GM23248 (cell line): ENCODE results near the gene ACD. TPM values are rescaled to one million over a fixed set of nuclear protein-coding genes. Genes with fewer than 3 reads are reported as not detected.

ENCODE experiments used
- DNase-seq: peaks from one replicate; pipeline ENCODE4 v3.0.0-alpha.2; 2015
- H2AFZ ChIP-seq: fragments of 200-600 bp; sonication (generic); 2 replicates; pipeline ENCODE4 v1.6.1; 2016; ENCODE audit warnings: antibody characterized with exemption
- H3F3A ChIP-seq: fragments of 200-600 bp; sonication (generic); 2 replicates; pipeline ENCODE4 v1.6.1; 2016; ENCODE audit warnings: mild to moderate bottlenecking, antibody characterized with exemption, mixed run types; ENCODE audit not compliant: insufficient read depth
- H3K27ac ChIP-seq: fragments of 200-600 bp; sonication (generic); 2 replicates; pipeline ENCODE4 v1.5.1; 2016; ENCODE audit warnings: mild to moderate bottlenecking
- H3K27me3 ChIP-seq: fragments of 200-600 bp; sonication (generic); replicated peaks from 2 replicates; pipeline ENCODE4 v1.6.1; 2016; ENCODE audit warnings: mild to moderate bottlenecking; ENCODE audit not compliant: insufficient read depth
- H3K36me3 ChIP-seq: fragments of 200-600 bp; sonication (generic); 2 replicates; pipeline ENCODE4 v1.6.1; 2016; ENCODE audit warnings: low read depth, mild to moderate bottlenecking
- H3K4me1 ChIP-seq: fragments of 200-600 bp; sonication (generic); 2 replicates; pipeline ENCODE4 v1.6.1; 2016; ENCODE audit warnings: mild to moderate bottlenecking; ENCODE audit not compliant: insufficient read depth
- H3K4me2 ChIP-seq: fragments of 200-600 bp; sonication (generic); one replicate; pipeline ENCODE4 v1.6.1; 2016; ENCODE audit warnings: mild to moderate bottlenecking; ENCODE audit not compliant: unreplicated experiment
- H3K4me3 ChIP-seq: fragments of 200-600 bp; sonication (generic); 2 replicates; pipeline ENCODE4 v1.5.1; 2016; ENCODE audit warnings: mild to moderate bottlenecking
- H3K79me2 ChIP-seq: fragments of 200-600 bp; sonication (generic); 2 replicates; pipeline ENCODE4 v1.6.1; 2016; ENCODE audit warnings: mild to moderate bottlenecking; ENCODE audit not compliant: insufficient read depth
- H3K9ac ChIP-seq: fragments of 200-600 bp; sonication (generic); 2 replicates; pipeline ENCODE4 v1.6.1; 2016; ENCODE audit warnings: mild to moderate bottlenecking
- H3K9me2 ChIP-seq: fragments of 200-600 bp; sonication (generic); 2 replicates; pipeline ENCODE4 v1.6.1; 2016; ENCODE audit warnings: mixed run types, mild to moderate bottlenecking, moderate library complexity; ENCODE audit not compliant: insufficient read depth
- H3K9me3 ChIP-seq: fragments of 200-600 bp; sonication (generic); one replicate; pipeline ENCODE4 v1.6.1; 2017; ENCODE audit warnings: low read depth
- H4K20me1 ChIP-seq: fragments of 200-600 bp; sonication (generic); 2 replicates; pipeline ENCODE4 v1.6.0; 2016; ENCODE audit not compliant: insufficient read depth
- EZH2 ChIP-seq: fragments of 200-600 bp; sonication (generic); IDR thresholded peaks from 2 replicates; pipeline ENCODE4 v1.6.1; 2018; ENCODE audit warnings: antibody characterized with exemption, mild to moderate bottlenecking; ENCODE audit not compliant: insufficient read depth, poor library complexity, severe bottlenecking
- EZH2phosphoT487 ChIP-seq: fragments of 200-600 bp; sonication (generic); IDR thresholded peaks from 2 replicates; pipeline ENCODE4 v1.6.1; 2018; ENCODE audit warnings: antibody characterized with exemption, moderate library complexity, mild to moderate bottlenecking, low read depth; ENCODE audit not compliant: insufficient read depth
- WGBS, 2 experiments: methylation state at CpG; one replicate each; pipeline ENCODE4 v1.1.6; 2015 to 2017; ENCODE audit warnings: low lambda C conversion rate in 2 of 2, low coverage in 1 of 2; ENCODE audit errors: missing lambda C conversion rate in 2 of 2; 5-methylcytosine and 5-hydroxymethylcytosine counted together
- in situ Hi-C: fragments of 300-500 bp; cut with MboI; formaldehyde crosslinking; loops from 2 replicates; pipeline ENCODE4 v1.15.0; 2020
- polyA plus RNA-seq: library from polyadenylated mRNA; unstranded; fragments of >200 nt; fragmentation: Nextera tagmentation; extraction: Ambion mirVana; gene quantifications from 2 replicates; pipeline ENCODE4 v1.2.1, GENCODE V29; 2016
- total RNA-seq: library from RNA; depleted of rRNA; stranded (reverse); fragments of >200 nt; shearing (Covaris generic); gene quantifications from 2 replicates; pipeline ENCODE4 v1.2.3, GENCODE V29; 2014; rRNA removed

ACD gene
- total and polyA plus RNA-seq, 2 experiments from 2014 or later: 24.0 to 25.8 TPM

DNA sequence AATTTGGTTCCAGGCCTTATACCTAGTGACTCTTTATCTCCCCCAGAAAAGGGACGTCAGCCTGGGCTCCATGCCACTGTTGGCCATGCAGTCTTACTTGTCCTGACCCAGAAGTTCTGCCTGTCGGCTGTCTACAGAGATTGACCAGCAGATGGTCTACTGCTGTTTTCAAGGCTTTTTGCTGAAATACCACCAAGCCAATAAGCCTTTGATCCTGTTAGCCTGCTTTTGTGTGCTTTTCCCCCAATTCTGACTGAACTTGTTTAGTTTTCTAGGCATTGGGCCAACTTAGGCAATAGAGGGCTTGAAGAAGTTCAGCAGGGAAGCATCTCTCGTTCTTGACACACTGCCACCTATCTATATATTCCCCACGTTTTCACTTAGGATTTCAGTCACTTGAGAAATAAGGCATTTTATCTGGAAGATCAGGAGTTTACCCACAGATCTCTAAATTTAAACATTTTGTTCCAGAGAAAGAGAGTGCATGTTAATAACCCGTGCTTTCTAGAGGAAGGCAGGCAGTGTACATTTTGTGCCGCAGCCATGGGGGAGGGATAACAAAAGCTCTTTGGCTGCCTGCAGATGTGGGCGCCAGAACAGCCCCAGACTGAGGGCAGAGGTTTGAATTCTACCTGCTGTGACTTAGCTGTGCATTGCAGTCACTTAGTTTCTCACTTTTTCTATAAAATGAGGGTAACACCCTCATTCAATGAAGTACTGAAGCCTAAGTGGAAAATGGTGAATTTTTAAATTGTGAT lies 27.5 kb downstream of the ACD start:
- Histone ChIP-seq H3K4me2 (no peak overlapping the region), H3K4me1 (no peaks in the 10 kb centered on the region), H4K20me1 (no peaks in the 10 kb centered on the region), H3K4me3 (no peak overlapping the region), H3K9me3 (no peaks in the 10 kb centered on the region), H3K27me3 (no peaks in the 10 kb centered on the region), H3K36me3 (peaks cover 9% of the 10 kb centered on the region), H3K79me2 (no peaks in the 10 kb centered on the region), H3K9ac (no peak overlapping the region), H2AFZ (no peak overlapping the region), H3K9me2 (no peaks in the 10 kb centered on the region), H3F3A (no peaks in the 10 kb centered on the region), H3K27ac (no peak overlapping the region)
- WGBS, 2 experiments: 69 to 70% methylated on average over 7 of the region's 7 CpGs
- TF ChIP-seq EZH2phosphoT487 (no peak), EZH2 (no peak)
- in situ Hi-C loops: no loop called here
- DNase-seq: no peak

DNA sequence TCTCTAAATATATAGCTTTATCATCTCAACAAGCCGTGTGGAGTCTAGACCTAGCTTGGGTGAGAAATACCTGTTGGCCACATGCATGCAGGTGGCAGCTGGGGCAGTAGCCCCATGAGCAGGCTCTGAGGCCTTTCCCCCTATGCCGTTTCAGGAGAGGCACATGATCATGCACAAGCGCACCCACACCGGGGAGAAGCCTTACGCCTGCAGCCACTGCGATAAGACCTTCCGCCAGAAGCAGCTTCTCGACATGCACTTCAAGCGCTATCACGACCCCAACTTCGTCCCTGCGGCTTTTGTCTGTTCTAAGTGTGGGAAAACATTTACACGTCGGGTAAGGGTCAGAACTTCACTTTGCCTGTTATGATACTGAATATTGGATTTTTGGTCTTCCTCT lies 31.8 kb downstream of the ACD start:
- DNase-seq: no peak
- no peaks in the 10 kb centered on the region for H3K27me3 ChIP-seq
- 94 to 96% methylated on average over 14 of the region's 14 CpGs for WGBS, 2 experiments

DNA sequence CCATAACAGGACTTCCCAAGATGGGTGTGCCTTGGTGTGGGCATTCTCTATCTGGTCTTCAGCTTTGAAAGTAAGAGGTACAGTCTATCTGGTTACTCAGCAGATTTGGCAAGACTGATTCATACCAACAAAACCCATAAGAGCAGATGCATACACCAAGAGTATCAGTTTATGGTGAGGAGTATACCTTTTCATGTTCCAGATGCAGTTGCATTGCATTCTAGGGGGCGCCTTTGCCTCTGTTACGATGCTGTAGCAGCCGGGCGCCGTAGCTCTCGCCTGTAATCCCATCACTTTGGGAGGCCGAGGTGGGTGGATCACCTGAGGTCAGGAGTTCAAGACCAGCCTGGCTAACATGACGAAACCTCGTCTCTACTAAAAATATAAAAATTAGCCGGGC lies 46.3 kb downstream of the ACD start:
- TF ChIP-seq EZH2 (no peak), EZH2phosphoT487 (no peak)
- DNase-seq: no peak
- H3K79me2 ChIP-seq: peaks cover 31% of the 10 kb centered on the region
- no peak overlapping the region for H3K9ac ChIP-seq
- H3K4me2 ChIP-seq: no peak overlapping the region
- in situ Hi-C loops: no loop called here
- no peak overlapping the region for H3K27ac ChIP-seq
- H3K36me3 ChIP-seq: peaks cover 22% of the 10 kb centered on the region; the same call in 1 of the 2 replicates
- no peaks in the 10 kb centered on the region for H3K9me2 ChIP-seq
- no peaks in the 10 kb centered on the region for H3K4me1 ChIP-seq
- no peaks in the 10 kb centered on the region for H3K27me3 ChIP-seq
- H3K9me3 ChIP-seq: no peaks in the 10 kb centered on the region
- H3F3A ChIP-seq: no peaks in the 10 kb centered on the region
- H4K20me1 ChIP-seq: no peaks in the 10 kb centered on the region
- H2AFZ ChIP-seq: no peak overlapping the region
- 96 to 97% methylated on average over 10 of the region's 10 CpGs for WGBS, 2 experiments
- H3K4me3 ChIP-seq: no peak overlapping the region

More for the DNA sequence above, 31.8 kb downstream of the ACD start:
- Histone ChIP-seq H3K4me3 (no peak overlapping the region), H2AFZ (no peak overlapping the region), H3K4me2 (no peak overlapping the region), H3F3A (no peaks in the 10 kb centered on the region), H4K20me1 (no peaks in the 10 kb centered on the region), H3K9me3 (no peaks in the 10 kb centered on the region), H3K9me2 (no peaks in the 10 kb centered on the region), H3K27ac (no peak overlapping the region), H3K79me2 (no peaks in the 10 kb centered on the region), H3K4me1 (no peaks in the 10 kb centered on the region), H3K36me3 (peaks cover 8% of the 10 kb centered on the region), H3K9ac (no peak overlapping the region)
- in situ Hi-C loops: no loop called here
- TF ChIP-seq EZH2phosphoT487 (no peak), EZH2 (no peak)

DNA sequence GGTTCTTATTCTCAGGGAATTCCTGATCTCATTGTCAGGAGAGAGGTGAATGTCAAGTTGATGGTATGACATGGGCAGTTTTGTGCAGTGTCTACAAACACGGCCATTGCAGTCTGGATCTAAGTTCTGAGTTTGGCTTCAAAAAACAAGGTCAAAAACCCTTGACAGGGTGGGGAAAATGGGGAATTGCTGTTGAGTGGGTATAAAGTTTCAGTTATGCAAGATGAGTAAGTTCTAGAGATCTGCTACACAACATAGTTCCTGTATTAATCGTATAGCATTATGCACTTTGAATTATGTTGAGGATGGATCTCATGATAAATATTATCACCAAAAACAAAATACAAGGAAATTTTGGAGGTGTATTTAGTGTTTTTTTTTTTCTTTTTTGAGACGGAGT lies 51.7 kb downstream of the ACD start:
- Histone ChIP-seq H3K9me2 (no peaks in the 10 kb centered on the region), H3K4me2 (no peak overlapping the region), H3K27me3 (no peaks in the 10 kb centered on the region), H2AFZ (no peak overlapping the region), H3K36me3 (peaks cover 19% of the 10 kb centered on the region; the same call in 1 of the 2 replicates), H3K9me3 (no peaks in the 10 kb centered on the region), H3F3A (no peaks in the 10 kb centered on the region), H3K4me3 (no peak overlapping the region), H3K27ac (no peak overlapping the region), H3K4me1 (no peaks in the 10 kb centered on the region), H3K9ac (no peak overlapping the region), H4K20me1 (no peaks in the 10 kb centered on the region), H3K79me2 (peaks cover 83% of the 10 kb centered on the region)
- TF ChIP-seq EZH2phosphoT487 (no peak), EZH2 (no peak)
- DNase-seq: no peak
- in situ Hi-C loops: no loop called here
- WGBS, 2 experiments: 90 to 94% methylated on average over 3 of the region's 3 CpGs

Other genes with a start within 250 kb of the ACD start
- 9.6 and 10.9 TPM in 2 replicates for gene ZDHHC1, start 243.8 kb downstream of the ACD start, total RNA-seq
- 9.2 and 9.6 TPM in 2 replicates for gene ZDHHC1, start 243.8 kb downstream of the ACD start, polyA plus RNA-seq
- gene HSD11B2, start 229.1 kb downstream of the ACD start, total RNA-seq: not detected in 2 replicates
- 0.19 and 0.36 TPM in 2 replicates for gene HSD11B2, start 229.1 kb downstream of the ACD start, polyA plus RNA-seq
- 112 and 166 TPM in 2 replicates for gene ATP6V0D1, start 179.1 kb downstream of the ACD start, total RNA-seq
- 135 and 140 TPM in 2 replicates for gene ATP6V0D1, start 179.1 kb downstream of the ACD start, polyA plus RNA-seq
- gene AGRP, start 176.7 kb downstream of the ACD start, total RNA-seq: not detected in 2 replicates
- not detected in 2 replicates for gene AGRP, start 176.7 kb downstream of the ACD start, polyA plus RNA-seq
- 27.8 and 81.3 TPM in 2 replicates for gene RIPOR1, start 131.4 kb downstream of the ACD start, total RNA-seq
- 91.6 and 95.0 TPM in 2 replicates for gene RIPOR1, start 131.4 kb downstream of the ACD start, polyA plus RNA-seq
- gene CTCF, start 97.7 kb downstream of the ACD start, total RNA-seq: 21.9 and 30.7 TPM in 2 replicates
- gene CTCF, start 97.7 kb downstream of the ACD start, polyA plus RNA-seq: 19.6 and 19.9 TPM in 2 replicates
- gene CARMIL2, start 15.1 kb downstream of the ACD start, total RNA-seq: under 0.01 TPM in 1 of 2 replicates, not detected in the other
- 1.1 and 1.4 TPM in 2 replicates for gene CARMIL2, start 15.1 kb downstream of the ACD start, polyA plus RNA-seq
- gene PARD6A, start 700 bp upstream of the ACD start, total RNA-seq: 0.97 TPM in 1 of 2 replicates, not detected in the other
- 0.58 and 0.70 TPM in 2 replicates for gene PARD6A, start 700 bp upstream of the ACD start, polyA plus RNA-seq
- gene ENKD1, start 6.5 kb upstream of the ACD start, total RNA-seq: 11.2 and 15.0 TPM in 2 replicates
- gene ENKD1, start 6.5 kb upstream of the ACD start, polyA plus RNA-seq: 6.7 and 8.3 TPM in 2 replicates
- 2.1 and 6.6 TPM in 2 replicates for gene C16orf86, start 6.6 kb upstream of the ACD start, total RNA-seq
- 2.8 and 3.4 TPM in 2 replicates for gene C16orf86, start 6.6 kb upstream of the ACD start, polyA plus RNA-seq
- 10.2 and 17.5 TPM in 2 replicates for gene GFOD2, start 59.1 kb upstream of the ACD start, total RNA-seq
- 10.1 and 11.4 TPM in 2 replicates for gene GFOD2, start 59.1 kb upstream of the ACD start, polyA plus RNA-seq
- 2.4 and 3.3 TPM in 2 replicates for gene RANBP10, start 146.3 kb upstream of the ACD start, total RNA-seq
- gene RANBP10, start 146.3 kb upstream of the ACD start, polyA plus RNA-seq: 5.8 and 6.1 TPM in 2 replicates
- 0.65 and 2.4 TPM in 2 replicates for gene TSNAXIP1, start 146.6 kb upstream of the ACD start, total RNA-seq
- gene TSNAXIP1, start 146.6 kb upstream of the ACD start, polyA plus RNA-seq: 0.79 and 1.2 TPM in 2 replicates
- 27.9 and 37.9 TPM in 2 replicates for gene THAP11, start 182.1 kb upstream of the ACD start, total RNA-seq
- gene THAP11, start 182.1 kb upstream of the ACD start, polyA plus RNA-seq: 23.4 and 23.6 TPM in 2 replicates
- gene NUTF2, start 186.7 kb upstream of the ACD start, total RNA-seq: 52.9 and 119 TPM in 2 replicates
- gene NUTF2, start 186.7 kb upstream of the ACD start, polyA plus RNA-seq: 268 and 280 TPM in 2 replicates
- 53.4 and 59.4 TPM in 2 replicates for gene CENPT, start 187.4 kb upstream of the ACD start, total RNA-seq
- 54.0 and 63.1 TPM in 2 replicates for gene CENPT, start 187.4 kb upstream of the ACD start, polyA plus RNA-seq
- gene EDC4, start 212.8 kb upstream of the ACD start, total RNA-seq: 37.7 and 48.5 TPM in 2 replicates
- 39.9 and 41.3 TPM in 2 replicates for gene EDC4, start 212.8 kb upstream of the ACD start, polyA plus RNA-seq
- not detected in 2 replicates for gene NRN1L, start 224.6 kb upstream of the ACD start, total RNA-seq
- not detected in 2 replicates for gene NRN1L, start 224.6 kb upstream of the ACD start, polyA plus RNA-seq
- gene PSKH1, start 233.0 kb upstream of the ACD start, total RNA-seq: 8.1 and 11.5 TPM in 2 replicates
- gene PSKH1, start 233.0 kb upstream of the ACD start, polyA plus RNA-seq: 22.7 and 23.6 TPM in 2 replicates